Measurements from ENCODE around the gene DESI2.
A peak's percentile ranks its signal among the peaks of the same experiment; 100 is the strongest.
"Not testable (repeated sequence)": the region's sequence is repeated elsewhere in the genome, so short reads cannot be mapped to it uniquely, and the experiment has no call there.

Gene DESI2

DNA sequence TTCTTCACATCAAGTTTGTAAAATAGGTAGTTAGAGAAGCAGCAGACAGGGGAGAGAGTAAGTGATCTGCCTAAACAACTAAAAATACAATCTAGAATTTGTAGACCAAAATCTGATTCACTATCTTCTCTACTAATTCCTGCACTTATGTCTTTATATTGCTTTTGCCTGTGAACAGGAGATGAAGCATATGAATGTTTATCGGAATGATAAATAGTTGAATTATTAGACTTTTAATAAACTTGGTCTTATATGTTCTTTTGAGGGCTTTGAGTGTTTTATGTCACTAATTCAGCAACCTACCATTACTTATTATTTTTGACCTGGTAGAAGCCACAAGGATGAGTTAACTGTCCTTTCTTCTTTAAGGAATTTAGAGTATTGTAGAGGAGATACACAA, 2.3 kb downstream of the DESI2 start:
- no peak for DNase-seq

GRCh38 chr1:244657421-244657820, 4.5 kb downstream of the DESI2 start:
- no peak for DNase-seq

DNA sequence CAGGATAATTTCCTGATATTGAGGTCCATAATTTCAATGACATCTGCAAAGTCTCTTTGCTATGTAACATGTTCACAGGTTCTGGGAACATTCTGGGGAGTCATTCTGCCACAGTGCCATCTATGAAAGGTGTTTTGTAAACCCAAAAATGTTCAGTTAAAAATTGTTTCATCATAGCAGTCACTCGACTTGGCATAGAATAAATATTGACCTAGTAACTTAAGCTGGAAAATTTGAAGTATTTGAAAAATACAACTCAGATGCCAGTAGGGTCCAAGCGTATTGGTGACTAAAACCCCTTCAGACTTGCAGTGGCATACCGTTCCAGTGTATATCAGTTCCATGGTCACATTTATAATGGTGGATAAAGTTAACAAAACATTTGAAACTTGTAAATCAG, 6.8 kb downstream of the DESI2 start:
- DNase-seq = no peak

DNA sequence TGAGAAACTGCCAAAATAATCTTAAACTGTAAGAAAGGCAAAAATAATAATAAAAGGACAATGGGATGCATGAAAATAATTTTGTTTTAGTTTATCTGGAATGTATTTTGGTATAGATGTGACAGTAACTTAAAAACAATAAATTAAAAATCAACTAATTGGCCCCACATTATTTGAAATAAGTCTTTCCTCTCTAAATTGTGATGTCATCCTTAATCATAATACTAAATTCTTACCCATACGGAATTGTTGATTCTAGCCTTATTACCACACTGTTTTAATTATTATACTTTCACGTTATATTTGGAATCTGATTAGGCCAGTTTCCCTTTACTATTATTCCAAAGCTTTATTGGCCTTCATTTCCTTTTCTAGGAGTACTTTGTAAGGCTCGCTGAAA, 7.7 kb downstream of the DESI2 start:
- DNase-seq = no peak

DNA sequence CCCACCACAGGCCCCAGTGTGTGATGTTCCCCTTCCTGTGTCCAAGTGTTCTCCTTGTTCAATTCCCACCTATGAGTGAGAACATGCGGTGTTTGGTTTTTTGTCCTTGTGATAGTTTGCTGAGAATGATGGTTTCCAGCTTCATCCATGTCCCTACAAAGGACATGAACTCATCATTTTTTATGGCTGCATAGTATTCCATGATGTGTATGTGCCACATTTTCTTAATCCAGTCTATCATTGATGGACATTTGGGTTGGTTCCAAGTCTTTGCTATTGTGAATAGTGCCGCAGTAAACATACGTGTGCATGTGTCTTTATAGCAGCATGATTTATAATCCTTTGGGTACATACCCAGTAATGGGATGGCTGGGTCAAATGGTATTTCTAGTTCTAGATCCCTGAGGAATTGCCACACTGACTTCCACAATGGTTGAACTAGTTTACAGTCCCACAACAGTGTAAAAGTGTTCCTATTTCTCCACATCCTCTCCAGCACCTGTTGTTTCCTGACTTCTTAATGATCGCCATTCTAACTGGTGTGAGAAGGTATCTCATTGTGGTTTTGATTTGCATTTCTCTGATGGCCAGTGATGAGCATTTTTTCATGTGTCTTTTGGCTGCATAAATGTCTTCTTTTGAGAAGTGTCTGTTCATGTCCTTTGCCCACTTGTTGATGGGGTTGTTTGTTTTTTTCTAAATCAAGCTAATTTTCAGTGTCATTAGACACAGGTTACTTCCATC, 8.8 kb downstream of the DESI2 start:
- DNase-seq = not testable (repeated sequence)

DNA sequence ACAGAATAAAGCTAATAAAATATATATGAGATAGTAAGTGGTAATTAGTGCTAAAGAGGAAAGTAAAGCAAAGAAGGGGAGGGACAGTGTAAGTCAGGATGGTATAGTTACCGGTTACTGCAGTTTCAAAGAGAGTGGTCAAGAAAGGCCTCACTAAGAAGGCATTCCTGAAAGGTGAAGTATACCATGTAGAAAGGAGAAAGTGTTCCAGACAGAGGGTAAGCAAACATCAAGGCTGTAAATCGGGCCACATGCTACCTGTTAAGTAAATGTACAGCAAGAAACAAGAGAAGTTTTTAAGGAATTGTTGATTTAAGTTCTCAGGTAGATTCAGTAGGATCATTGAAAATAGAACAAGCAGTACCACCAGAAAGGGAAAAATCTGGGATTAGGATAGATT, 9.7 kb downstream of the DESI2 start:
- no peak for DNase-seq

- no peak for DNase-seq
These were observed 11.4 kb downstream of the DESI2 start for GRCh38 chr1:244664353-244664752.

DNA sequence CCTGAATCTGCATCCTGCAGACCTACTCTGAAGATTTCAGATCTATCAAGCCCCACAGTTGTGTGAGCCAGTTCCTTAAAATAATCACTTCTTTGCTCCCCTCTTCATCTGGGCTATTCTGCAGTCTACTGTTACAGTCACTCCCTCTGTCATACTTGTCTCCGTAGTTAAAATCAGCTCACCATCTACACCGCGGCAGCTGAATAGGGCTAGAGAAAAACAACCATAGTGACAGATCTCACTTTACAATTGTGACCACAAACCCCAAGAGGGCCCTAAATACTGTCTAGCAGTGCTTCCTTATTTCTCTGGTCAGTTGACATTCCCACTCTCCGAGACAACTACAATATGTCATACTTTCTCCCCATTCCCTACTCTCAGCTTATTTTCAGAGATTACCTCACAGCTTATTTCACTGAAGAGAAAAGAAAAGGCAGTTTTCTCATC, 12.9 kb downstream of the DESI2 start:
- DNase-seq = peak; percentile 76

GRCh38 chr1:244666672-244667418, 13.9 kb downstream of the DESI2 start:
- DNase-seq = not testable (repeated sequence)

GRCh38 chr1:244667797-244668196, 14.9 kb downstream of the DESI2 start:
- no peak for DNase-seq

- peak; percentile 53 for DNase-seq
These were observed 20.2 kb downstream of the DESI2 start for GRCh38 chr1:244672946-244673682.

DNA sequence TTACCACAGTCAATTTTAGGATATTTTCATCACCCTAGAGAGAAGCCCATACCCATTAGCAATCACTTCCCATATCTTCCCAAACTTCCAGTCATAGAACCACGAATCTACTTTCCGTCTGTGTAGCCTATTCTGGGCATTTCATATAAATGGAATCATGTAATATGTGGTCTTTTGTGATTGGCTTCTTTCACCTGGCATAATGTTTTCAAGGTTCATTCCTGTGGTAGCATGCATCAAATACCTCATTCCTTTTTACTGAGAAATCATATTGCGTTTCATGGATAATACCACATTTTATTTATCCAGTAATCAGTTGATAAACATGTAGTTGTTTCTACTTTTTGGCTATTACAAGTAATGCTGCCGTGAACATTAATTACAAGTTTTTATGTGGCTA, 21.5 kb downstream of the DESI2 start:
- peak; percentile 63 for DNase-seq

DNA sequence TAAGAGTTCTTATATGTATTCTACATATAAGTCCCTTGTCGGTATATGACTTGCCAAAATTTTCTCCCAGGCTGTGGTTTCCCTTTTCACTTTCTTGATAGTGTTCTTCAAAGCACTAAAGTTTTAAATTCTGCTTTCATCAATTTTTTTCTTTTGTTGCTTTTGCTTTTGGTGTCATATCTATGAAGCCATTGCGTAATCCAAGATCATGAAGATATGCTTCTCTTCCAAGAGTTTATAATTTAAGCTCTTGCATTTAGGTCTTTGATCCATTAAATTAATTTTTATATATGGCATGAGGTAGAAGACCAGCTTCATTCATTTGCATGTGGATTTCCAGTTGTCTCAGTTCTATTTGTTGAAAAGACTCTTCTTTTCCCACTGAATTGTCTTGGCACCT, 22.2 kb downstream of the DESI2 start:
- no peak for DNase-seq

DNA sequence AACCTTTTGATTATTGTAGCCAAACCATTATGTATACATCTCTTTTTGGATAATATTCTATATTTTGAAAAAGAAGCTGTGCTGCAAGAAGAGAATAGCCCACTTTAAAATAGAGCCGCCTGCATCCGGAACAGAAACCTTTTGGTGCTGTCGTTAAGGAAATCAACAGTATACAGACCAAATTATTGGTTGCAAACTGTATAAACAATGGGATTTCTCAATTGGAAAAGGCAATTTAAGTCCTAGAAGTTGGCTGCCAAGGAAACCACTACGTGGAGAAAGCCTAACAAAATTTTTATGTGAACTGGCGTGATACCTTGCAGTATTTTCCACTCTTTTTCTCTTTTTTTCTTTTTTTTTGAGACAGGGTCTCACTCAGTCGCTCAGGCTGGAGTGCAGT, 25.8 kb downstream of the DESI2 start:
- no peak for DNase-seq

DNA sequence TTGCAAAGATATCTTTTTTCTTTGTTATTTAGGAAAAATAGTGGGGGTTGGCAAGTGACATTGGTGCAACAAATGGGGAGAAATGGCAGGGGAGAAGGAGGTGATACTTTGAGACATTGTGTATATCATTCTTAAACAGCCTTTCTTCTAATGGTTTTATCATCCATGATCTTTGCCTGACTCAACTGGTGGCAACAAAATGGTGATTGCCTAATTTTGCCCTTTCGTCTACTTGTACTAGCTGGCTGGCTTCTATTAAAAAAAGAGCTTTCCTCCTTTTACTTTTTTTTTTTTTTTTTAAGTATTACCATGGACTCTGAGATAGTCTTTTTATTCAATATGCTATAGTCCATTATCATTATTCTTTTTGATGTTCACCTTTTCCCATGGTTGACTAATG, 27.7 kb downstream of the DESI2 start:
- DNase-seq = no peak

GRCh38 chr1:244682087-244682486, 29.2 kb downstream of the DESI2 start:
- not testable (repeated sequence) for DNase-seq

DNA sequence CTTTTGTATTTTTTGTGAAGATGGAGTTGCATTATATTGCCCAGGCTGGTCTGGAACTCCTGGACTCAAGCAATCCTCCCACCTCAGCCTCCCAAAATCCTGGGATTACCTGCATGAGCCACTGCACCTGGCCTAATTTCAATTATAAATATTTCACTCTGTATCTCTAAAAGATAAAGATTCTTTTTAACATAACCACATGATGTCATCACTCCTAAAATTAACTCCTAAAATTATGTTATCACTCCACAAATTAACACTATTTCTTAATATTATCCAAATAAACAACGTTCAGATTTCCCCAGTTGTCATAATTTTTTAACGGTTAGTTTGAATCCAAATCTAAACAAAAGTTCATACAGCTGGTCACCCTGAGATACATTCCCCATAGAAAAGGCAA, 43.0 kb downstream of the DESI2 start:
- no peak for DNase-seq

DNA sequence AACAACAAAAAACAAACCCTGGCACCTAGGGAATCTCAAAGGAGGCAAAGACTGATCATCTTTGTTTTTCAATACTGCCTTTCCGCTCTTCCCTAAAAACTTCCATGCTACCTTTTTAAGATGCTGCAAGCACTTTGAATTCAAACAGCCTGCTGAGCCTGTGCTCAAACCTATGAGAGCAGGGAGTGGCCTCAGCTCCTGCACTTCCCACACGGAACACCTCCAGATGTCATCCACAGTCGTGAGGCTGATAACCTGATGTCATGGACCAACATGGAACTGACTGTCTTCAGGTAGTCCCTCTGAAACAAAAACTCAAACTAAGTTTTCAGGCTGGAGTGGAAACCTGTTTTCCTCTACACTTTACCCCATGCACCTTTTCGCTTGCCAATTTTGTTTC, 46.8 kb downstream of the DESI2 start:
- no peak for DNase-seq

DNA sequence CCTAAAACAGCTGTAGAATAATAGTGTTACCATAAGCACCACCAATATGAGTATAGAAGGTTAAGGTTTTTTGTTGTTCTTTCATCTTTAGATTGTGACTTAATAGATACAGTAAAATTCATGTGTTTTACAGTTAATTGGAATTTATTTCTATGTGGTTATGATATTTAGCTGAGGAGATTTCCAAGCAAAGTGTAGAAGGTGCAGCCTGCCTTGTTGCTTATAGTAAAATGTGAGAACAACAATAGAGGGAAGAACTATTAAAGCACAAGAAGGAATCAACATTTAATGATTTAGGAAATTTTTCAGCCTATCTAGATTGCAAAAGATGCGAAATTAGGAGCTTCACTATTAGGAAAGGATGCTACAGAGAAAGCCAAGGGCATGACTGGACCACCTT, 47.9 kb downstream of the DESI2 start:
- DNase-seq = no peak

DNA sequence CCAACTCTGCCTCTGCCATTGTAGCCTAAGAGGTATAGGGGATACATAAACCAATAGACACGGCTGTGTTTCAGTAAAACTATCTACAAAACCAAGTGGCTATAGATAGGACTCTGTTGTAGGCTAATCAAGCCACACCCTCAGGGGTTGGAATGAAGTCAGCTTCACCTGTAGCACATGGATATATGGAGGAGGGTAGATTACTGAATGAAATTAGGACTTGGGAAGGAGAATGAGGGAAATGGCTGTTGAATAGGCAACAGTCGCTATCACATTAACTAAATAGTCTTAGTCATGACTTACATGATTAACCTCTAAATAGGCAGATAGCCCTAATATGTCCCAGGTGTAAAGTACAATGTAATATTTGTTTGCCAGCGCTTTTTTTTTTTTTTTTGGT, 49.7 kb downstream of the DESI2 start:
- DNase-seq = no peak

GRCh38 chr1:244704107-244704506, 51.2 kb downstream of the DESI2 start:
- DNase-seq = no peak

- no peak for DNase-seq
These were observed 52.6 kb downstream of the DESI2 start for GRCh38 chr1:244705261-244706234.

DNA sequence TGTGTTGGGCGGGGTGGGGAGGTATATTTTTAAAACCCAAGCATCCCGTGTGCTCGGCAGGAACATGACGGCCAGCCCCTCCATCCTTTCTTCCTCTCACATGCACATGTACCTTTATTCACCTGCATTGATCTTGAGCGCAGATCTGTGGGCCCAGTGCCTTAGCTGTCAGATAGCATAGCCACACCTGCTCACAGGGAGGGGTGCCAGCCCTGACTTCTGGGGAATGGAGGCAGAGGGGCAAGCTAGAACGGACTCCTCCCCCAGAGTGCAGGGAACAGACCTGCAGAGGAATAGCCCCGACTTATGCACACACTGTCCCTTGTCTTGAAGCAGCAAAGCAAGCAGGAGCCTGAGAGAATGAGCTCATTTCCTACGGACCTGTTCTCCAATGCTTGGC, 56.1 kb downstream of the DESI2 start:
- no peak for DNase-seq

All from fibroblast of upper back skin (primary cell).